GM21737 (cell line): ENCODE measurements around the gene IL37.

Source experiments
- ATAC-seq: cut with Tn5 transposase; IDR thresholded peaks from one replicate; pipeline ENCODE4 v1.9.1; 2021; ENCODE audit warnings: mild to moderate bottlenecking, moderate library complexity; ENCODE audit not compliant: unreplicated experiment

IL37 gene, protein sequence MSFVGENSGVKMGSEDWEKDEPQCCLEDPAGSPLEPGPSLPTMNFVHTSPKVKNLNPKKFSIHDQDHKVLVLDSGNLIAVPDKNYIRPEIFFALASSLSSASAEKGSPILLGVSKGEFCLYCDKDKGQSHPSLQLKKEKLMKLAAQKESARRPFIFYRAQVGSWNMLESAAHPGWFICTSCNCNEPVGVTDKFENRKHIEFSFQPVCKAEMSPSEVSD

DNA sequence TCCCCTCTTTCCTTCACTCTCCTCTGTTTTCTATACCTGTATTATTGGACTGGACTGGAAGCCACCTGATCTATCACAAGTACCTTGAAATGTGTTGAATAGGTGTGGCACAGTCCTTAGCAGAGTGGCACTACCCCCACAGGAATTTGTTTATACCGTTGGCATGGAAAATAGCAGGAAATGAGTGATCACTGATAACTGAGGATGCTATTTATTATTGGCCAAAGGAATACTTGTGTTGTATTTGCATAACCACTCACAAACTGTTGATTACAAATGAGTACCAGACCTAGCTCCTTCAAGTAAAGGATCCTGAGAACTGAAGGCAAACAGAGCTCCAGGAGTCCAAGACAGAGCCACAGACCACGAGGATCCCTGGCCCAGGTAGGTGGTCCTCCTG is at the start of gene IL37:
Gene IL37, plus strand, starts transcription at position 301 of the 400 bp plus-strand sequence. CDS start 1,848 bp downstream, outside the sequence.
- no peak for ATAC-seq

DNA sequence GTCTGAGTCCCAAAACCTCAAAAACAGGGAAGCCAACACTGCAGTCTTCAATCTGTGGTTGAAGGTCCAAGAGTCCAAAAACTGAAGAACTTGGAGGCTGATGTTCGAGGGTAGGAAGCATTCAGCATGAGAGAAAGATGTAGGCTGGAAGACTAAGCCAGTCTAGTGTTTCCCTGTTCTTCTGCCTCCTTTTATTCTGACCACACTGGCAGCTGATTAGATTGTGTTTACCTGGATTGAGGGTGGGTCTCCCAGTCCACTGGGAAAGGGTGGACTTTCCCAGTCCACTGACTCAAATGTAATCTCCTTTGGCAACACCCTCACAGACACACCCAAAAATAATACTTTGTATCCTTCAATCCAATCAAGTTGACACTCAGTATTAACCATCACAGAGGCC is 46.9 kb upstream of the IL37 start:
- ATAC-seq: no peak

DNA sequence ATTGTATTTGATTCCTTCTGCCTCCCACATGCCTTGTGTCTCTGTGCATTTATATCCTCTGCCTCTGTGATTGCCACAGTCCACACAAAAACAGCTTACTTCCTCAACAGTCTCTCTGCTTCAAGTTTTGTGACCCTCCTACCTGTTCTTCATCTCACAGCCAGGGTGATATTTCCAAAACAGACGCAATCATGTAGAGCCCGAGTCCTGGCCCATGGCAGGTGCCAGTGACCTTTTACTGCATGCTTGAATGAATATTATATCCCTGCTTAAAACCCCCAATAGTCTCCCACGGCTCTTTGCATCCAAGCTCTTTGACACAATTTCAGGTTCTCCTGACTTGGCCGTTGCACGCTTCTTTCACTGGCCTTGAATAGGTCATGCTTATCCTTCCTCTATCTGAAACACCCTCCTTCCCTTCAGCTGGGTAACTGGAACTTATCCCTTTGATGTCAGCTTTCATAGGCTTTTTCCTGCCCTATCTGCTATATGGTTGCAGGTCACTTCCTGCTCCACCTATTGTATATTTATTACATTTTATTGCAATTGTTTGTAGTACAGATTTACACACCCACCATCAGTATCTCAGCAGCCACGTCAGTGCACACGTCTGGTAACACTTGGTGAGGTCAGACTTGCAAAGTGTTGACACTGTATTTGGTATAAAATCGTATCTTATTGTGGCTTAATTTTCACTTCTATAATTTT is 44.7 kb upstream of the IL37 start:
- ATAC-seq: no peak

DNA sequence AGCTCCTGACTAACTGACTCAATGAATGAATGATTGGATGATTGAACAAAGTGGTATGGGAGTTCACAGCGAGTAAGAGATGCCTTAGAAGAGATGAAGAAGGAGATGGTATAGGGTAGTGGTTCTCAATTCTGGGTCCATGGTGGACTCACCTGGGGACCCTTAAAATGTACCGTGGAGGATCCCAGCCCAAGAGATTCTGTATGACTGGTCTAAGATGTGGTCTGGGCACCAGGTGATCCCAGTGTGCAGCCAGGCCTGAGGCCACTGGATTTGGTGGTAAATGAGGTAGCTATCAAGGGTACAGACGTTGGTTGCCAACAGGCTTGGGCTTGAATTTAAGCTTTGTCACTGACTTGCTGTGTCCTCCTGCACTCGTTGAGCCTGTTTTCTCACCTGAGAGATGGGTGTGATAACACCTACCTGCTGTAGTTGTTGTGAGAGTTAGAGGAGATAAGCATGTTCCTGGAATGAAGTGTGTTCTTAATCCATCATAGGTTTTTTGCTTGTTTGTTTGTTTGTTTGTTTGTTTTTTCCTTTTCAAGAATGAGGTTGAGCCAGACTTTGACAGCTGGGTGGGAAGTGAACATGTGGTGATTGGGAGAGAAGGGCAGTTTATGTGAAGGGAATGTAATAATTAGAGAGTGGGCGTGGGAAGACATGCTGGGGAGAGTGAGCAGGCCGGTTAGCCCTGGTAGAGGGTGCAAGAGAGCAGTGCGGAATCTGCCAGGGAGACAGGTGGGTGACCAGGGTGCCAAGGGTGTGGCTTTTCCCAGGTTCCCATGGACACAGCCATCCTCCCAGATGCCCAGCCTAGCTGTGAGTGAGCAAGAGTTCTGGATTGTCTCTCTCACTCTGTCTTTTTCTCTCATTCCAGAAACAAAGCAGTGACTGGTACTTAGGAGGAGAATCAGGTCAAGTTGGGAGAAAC is 43.0 kb upstream of the IL37 start:
- ATAC-seq: no peak

DNA sequence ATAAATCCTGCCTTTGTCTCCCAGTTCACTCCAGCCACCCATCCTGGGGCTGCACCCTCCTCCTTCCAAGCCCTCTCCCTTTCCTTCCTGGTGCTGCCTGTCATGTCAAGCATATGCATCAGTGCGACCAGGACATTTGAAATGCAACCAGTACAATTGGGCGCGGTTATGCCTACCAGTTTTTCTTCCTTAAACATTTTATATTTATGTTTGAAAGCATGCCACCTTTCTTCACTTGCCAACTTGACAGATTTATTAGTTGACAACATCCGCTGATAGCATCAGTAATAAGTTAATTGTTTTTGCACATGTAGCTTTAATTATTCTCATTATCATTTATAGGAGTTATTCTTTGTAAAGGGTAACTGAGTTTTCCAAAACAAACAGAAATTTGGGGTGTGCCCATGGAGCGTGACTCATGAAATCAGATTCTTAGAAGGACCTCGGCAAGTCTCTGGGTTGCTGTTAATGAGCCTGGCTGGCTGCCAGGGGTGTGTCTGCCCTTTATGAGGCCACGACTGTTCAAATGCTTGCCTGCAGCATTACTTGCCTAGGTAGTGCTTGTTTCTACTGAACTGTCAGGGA is 41.6 kb upstream of the IL37 start:
- no peak for ATAC-seq

DNA sequence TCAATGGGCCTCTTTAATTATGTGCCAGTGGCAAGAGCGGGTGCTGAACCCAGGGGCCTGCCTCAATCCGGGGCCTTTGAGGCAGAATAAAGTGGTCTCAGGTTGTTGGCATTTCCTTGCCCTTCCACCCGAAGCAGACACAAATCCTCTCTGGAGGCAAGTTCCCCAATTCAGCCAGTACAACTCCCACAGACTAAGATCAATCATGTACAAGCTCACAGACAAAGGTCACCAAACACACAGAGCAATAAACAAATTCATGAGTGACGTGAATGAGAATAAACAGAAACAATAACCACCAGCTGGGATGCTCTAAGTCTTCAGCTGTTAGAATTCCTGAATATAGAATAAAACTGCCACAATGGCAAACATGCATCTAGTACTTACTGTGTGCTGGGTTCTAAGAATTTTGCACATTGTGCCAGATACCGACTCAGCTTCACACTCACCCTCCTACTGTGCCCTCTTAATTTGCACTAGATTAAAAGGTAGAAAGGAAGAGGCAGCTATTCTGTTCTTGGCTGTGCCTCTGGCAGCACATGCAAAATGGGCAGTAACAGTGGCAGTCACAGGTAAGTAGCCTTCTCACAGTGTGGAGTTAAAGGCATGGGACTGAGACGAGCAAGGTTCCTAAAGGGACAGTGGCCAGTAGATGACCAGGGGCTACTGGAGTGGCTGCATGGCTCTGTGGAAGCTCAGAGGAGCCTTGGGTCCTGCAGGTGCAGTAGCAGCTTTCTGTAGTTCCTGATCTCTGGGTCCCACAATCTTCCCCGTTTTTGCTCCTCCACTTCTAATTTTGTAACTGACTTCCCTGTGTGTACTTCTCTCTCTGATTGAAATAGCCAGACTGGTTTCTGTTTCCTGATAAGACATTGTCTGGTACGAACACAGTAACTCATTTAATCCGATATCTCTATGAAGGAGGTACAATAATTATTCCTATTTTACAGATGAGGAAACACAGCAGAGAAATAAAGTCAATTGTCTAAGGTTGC is 39.8 kb upstream of the IL37 start:
- ATAC-seq: no peak

DNA sequence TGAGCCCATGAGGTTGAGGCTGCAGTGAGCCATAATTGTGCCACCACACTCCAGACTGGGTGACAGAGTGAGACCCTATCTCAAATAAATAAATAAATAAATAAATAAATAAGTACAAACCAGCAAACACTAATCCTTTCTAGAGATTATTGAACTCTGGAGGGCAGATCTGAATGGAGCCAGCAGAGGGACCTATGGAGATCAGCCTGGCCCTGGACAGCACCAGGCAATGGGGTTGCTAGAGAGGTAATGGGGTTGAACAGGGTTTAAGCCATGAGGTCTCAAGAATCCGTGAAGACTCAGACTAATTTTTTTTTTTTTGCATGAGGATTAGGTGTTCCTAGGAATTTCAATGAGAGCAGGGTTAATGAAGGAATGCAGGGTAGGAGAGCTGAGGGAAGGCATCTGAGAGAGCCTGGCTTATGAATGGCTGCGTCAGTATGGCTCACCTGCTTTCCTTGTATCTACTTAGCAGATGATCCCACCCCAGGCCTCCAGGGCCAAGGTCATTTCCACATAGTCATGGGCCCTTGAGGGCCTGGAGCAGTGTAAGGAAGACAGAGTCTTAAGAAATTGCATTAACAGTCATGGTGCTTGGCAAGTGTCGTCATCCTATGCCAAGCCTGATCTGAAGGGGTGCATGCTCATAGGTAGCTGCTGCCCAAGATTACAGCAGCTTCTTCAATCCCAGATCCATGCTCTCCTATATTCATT is 34.6 kb upstream of the IL37 start:
- ATAC-seq: no peak

DNA sequence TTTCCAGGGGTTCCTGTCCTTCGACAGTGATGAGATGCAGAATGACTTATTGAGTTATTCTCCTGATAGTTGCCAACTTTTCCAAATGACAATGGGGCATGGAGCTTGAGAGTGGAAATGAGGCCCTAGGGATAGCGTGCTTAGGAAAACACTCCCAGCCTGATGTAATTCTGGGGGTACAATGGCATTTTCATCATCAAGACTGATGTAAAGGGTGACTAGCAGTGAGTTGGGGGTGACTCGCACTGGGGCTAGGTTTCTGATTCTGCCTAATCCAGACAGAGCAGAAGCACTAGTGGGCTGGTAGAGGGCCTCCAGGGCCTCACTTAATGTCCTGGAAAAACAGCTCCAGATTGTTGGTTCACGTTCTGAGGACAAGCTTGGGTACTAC is 34.0 kb upstream of the IL37 start:
- no peak for ATAC-seq

DNA sequence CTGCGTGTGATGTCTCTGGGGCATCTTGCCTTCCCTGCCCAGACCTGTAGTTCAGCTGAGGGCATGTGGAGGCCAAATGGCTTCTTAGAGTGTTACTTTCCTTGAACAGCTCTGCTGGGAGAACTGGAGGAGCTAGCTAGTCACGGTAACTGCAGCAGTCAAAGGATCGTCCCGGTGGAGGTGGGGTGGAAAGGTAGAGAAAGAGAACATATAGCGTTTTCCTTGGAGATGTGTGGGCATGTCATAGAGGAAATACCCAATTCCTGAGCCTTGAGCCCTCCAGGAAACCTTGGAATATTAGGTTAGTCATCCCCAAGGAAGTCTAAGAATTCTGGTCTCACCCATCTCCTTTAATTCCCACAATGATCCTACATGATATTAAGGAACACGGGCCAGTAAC is 33.5 kb upstream of the IL37 start:
- ATAC-seq: no peak

DNA sequence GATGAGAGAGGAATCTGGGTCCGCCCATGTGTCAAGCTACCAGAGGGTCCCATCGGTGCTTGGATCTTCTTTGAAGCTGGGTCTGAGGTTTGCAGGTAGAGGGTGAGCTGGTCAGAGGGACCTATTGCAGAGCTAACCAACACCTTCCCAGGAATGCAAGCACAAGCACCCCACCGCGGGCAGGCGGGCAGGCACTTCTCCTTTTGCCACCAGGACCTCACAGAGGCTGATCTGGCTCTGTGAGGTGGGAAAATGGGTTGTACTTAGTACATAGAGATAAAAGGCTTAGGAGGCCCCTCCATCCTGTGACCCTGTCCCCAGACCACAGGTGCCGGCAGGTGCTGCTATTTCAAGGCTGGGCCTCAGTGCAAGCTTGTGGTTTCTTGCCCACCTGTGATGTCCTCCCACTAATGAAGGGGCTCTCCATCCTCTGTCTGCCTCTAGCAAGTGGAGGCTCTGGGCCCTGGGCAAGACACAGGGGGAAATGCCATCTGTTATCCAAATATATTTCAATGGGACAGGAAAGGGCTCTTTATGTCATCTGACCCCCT is 31.4 kb upstream of the IL37 start:
- no peak for ATAC-seq

DNA sequence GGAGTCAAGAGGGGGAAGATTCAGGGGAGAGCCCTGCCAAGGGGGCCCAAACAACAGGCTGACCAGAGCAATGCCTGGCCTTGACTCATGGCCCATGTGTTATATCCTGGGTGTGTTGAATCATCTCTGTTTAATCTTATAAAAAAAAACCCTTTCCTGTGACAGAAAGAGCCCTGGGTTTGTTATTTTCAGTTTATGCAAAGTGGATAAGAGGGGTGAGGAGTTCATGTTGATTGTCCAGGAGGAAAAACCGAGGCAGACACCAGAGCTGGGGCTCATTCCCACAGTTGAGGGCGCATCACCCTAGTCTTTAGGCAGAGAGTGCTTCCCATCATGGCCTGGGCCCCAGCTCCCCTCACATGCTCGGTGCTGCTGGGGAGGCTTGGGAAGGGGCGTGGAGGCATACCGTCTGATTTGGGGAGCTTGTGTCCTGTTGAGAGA is 30.9 kb upstream of the IL37 start:
- ATAC-seq: no peak

DNA sequence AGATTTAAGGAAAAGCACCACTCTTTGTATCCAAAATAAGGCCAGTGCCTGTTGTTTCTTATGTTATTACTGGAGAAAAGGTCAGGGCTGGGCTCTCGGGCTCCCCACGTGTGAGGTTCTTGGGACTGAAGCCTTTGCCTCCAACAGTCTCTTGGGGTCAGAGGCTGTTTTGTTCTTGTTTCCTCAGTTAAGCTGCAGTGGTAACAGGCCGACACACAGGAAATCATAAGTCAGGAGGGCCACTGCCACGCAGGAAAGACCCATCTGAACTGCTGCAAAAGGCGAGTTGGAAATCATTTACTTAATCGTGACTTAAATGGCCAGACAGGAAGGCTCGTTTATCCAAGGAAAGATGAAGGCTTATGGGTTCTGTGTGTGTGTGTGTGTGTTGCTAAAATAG is 30.3 kb upstream of the IL37 start:
- ATAC-seq: no peak

DNA sequence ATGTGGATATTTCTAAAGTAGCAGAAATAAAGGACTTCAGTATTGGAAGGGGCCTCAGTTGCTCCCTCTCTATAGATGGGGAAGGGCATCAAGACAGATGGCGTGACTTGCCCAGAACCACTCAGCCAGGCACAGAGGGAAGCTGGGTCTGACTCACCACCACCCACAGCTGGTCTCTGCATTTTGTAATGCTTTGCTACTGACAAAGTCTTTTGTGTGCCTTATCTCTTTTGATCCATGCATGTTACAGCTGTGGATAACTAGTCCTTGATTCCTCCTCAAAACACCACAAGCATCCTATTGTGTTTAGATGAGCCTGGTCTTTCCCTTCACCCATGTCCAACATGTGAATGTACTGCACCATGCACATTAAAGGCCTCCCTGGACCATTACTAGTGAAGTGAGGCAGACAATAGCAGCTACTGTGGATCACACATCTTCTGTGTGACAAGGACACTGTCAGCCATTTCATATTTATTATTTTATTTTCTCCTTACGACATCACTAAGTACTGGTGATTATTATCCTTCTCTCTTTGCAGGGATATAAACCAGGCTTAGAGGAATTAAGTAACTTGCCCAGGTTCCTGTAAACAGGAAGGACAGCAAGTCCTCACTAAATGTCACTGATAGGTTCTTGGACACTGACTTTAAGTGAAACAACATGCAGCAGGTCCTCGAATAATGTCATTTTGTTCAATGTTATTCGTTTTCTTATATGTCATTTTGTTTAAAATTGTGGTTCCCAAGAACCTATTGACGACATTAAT is 29.6 kb upstream of the IL37 start:
- ATAC-seq: no peak

DNA sequence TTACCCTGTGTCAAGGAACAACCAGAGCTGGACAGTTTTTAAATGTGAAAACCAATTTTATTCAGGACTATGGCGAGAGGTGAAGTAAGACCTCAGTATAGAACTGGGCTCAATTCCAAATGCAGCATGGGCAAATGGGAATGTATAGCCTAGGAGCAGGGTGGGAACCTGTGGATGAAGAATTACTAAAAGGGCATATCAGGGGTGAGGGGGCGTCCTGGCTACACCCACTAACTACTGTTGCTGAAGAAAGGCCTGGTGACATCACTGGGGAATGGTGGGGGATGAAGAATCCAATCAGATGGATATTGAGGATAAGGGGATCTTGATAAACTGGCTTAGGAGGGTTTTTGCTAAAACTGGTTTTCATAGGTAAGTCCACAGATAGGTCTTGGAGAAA is 27.3 kb upstream of the IL37 start:
- ATAC-seq: no peak

DNA sequence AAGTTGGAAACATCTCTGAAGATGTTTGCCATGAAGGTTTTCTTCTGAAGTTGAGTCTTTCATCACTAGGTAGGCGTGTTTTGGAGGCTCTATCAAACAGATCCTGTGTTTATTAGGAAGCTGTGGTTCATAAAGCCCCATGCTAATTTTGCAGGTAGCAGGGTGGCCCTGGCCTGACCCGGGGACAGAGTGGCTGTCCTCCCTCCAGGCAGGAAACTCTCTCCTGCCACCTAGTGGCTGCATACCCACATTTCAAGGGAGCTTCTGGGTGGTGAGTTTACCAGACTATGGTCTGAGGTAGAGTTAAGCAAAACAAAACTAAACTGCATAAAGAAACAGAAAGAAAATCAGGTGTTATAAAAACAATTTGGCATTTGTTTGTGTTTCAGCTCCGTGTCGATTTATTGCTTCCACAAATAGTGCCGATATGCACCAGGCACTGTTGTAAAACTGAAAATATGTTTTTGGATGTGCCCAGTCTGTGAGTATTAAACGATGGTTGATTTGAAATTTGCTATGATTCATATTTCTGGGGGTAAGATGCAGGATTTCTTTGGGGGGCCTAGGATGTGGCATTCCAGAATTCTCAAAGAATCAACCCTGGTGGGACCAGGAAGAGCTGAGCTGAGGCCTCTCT is 26.0 kb upstream of the IL37 start:
- no peak for ATAC-seq

DNA sequence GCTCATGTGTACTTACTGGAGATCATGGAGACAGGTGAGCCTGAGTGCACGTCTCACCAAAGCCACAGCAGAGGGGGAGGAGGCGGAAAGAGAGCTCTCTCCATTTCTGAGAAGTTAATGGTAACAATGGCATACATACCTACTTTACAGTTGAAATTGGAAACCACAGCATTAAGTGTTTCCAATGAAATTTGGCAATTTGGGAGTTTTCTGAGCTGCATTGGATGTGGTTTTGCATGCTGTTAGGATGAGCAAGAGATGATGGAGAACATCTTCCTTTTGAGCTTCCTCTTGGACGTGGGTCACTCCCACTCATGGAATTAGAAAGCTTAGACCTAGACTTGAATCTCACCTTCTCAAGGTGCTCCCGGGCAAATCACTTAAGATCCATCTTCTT is 25.5 kb upstream of the IL37 start:
- no peak for ATAC-seq

DNA sequence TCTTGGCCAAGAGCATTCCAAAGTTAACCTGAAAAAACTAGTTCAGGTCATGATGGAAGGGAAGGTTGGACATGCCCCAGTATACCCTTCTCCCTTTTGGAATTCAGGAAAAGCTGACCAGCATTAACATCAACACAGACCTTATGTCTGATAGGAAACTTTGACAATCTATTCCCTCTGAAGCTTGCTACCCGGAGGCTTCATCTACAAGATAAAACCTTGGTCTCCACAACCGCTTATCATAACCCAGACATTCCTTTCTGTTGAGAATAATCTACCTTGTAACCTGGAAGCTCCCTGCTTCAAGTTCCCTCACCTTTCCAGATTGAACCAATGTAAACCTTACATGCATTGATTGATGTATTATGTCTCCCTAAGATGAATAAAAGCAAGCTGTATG is 24.7 kb upstream of the IL37 start:
- no peak for ATAC-seq
